Fibroblast of the conjunctiva (primary cell): ENCODE data around the gene C11orf68.
"Not testable (repeated sequence)": the region's sequence is repeated elsewhere in the genome, so short reads cannot be mapped to it uniquely, and the experiment has no call there.

ENCODE experiments used
- DNase-seq: peaks from one replicate; pipeline ENCODE4 v3.0.0-alpha.2; 2010; ENCODE audit warnings: low read depth

Gene C11orf68

GRCh38 chr11:65918211-65919140 is at the start of gene C11orf68:
Gene C11orf68, minus strand, starts transcription at chr11:65919062. Its CDS starts 31 bp downstream, at chr11:65919031.
- DNase-seq = no peak

- no peak for DNase-seq
Observed at GRCh38 chr11:65967329-65967934, 48.6 kb upstream of the C11orf68 start.

GRCh38 chr11:65965986-65966762 is 47.3 kb upstream of the C11orf68 start:
- no peak for DNase-seq

GRCh38 chr11:65964906-65965305 is 46.0 kb upstream of the C11orf68 start:
- DNase-seq = no peak

- DNase-seq = no peak
Observed at GRCh38 chr11:65962141-65962564, 43.3 kb upstream of the C11orf68 start.

GRCh38 chr11:65961267-65962140 is 42.6 kb upstream of the C11orf68 start, which contains the start of gene SART1:
Gene SART1, plus strand, starts transcription at chr11:65961734. Its CDS starts 47 bp downstream, at chr11:65961781.
- peak; percentile 97 for DNase-seq

GRCh38 chr11:65960824-65961266 is 42.0 kb upstream of the C11orf68 start:
- no peak for DNase-seq

GRCh38 chr11:65958774-65959420 is 40.0 kb upstream of the C11orf68 start:
- DNase-seq = no peak

- DNase-seq = no peak
Observed at GRCh38 chr11:65958291-65958690, 39.4 kb upstream of the C11orf68 start.

- no peak for DNase-seq
Observed at GRCh38 chr11:65954771-65955170, 35.9 kb upstream of the C11orf68 start.

GRCh38 chr11:65953471-65953870 is 34.6 kb upstream of the C11orf68 start:
- no peak for DNase-seq

GRCh38 chr11:65952052-65952521 is 33.2 kb upstream of the C11orf68 start:
- no peak for DNase-seq

GRCh38 chr11:65951641-65952040 is 32.8 kb upstream of the C11orf68 start:
- not testable (repeated sequence) for DNase-seq

- not testable (repeated sequence) for DNase-seq
Observed at GRCh38 chr11:65950711-65951110, 31.8 kb upstream of the C11orf68 start.

GRCh38 chr11:65947603-65948125 is 28.8 kb upstream of the C11orf68 start:
- no peak for DNase-seq

- DNase-seq = no peak
Observed at GRCh38 chr11:65947133-65947532, 28.3 kb upstream of the C11orf68 start.

- no peak for DNase-seq
Observed at GRCh38 chr11:65946655-65947054, 27.8 kb upstream of the C11orf68 start.

GRCh38 chr11:65945941-65946558 is 27.2 kb upstream of the C11orf68 start:
- DNase-seq = no peak

- DNase-seq = no peak
Observed at GRCh38 chr11:65945430-65945911, 26.6 kb upstream of the C11orf68 start, which contains the start of gene TSGA10IP. Gene TSGA10IP, plus strand, starts transcription at chr11:65945480. Its CDS starts 196 bp downstream, at chr11:65945676.

- DNase-seq = no peak
Observed at GRCh38 chr11:65944767-65945166, 25.9 kb upstream of the C11orf68 start.
